Esophagus muscularis mucosa (tissue), 4 donors: Measurements from ENCODE around the gene POTEC.
"Not testable (repeated sequence)": the region's sequence is repeated elsewhere in the genome, so short reads cannot be mapped to it uniquely, and the experiment has no call there.

Experiments
- CTCF ChIP-seq, 3 experiments: fragments of 200-600 bp in 2 of 3; fragments of 450-650 bp in 1 of 3; sonication (generic) in 2 of 3; IDR thresholded peaks; one replicate each; pipeline ENCODE4 v1.5.1; 2017 to 2019; ENCODE audit warnings: antibody characterized with exemption in 3 of 3, mild to moderate bottlenecking in 2 of 3, moderate library complexity in 1 of 3
- EP300 ChIP-seq: sonication (generic); formaldehyde crosslinking; IDR thresholded peaks from one replicate; pipeline ENCODE4 v1.6.1; 2017; ENCODE audit warnings: antibody characterized with exemption
- POLR2AphosphoS5 ChIP-seq, 2 donors: sonication (generic); formaldehyde crosslinking; IDR thresholded peaks; one replicate each; pipeline ENCODE4 v1.6.1; 2017; ENCODE audit warnings: antibody characterized with exemption in 2 of 2

DNA sequence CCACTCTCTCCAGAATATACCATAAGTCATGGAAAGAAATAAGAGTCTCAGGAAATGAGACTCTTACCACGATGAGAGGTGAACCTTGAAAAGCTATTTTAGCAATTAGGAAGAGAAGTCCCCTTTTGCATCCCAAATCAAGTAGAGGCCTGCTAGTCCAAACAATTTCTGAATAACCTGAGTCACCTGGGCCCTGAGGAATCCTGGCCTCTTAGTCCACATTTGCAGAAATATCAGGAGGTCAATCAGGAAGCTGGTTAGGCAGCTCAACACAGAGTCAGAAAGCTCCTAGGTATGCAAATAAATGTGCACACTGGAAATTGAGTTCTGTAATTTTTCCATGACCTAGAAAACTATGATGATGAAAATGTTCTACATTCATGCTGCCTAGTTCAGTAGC is 77.4 kb downstream of the POTEC start:
- TF ChIP-seq EP300; CTCF (IDR thresholded peaks at IDR 0.05); POLR2AphosphoS5 (IDR thresholded peaks at IDR 0.05): not testable (repeated sequence)
